T-helper 1 cell treated with Interleukin-12 subunit alpha and Interleukin-12 subunit beta and Interleukin-4 antibody, amounts not matched to agents 30 ng/mL and 1 ng/mL, for 36 hours (primary cell): ENCODE measurements around the gene BRINP3. TPM values are rescaled to one million over a fixed set of nuclear protein-coding genes. Genes with fewer than 3 reads are reported as not detected.
"Not testable (repeated sequence)": the region's sequence is repeated elsewhere in the genome, so short reads cannot be mapped to it uniquely, and the experiment has no call there.

Experiments
- intact Hi-C: fragments of 100-400 bp; cut with micrococcal nuclease; formaldehyde crosslinking; loops from one replicate; pipeline ENCODE4 v1.15.1; 2024
- total RNA-seq: library from RNA; stranded (reverse); gene quantifications from 2 replicates; pipeline ENCODE4 v1.2.3, GENCODE V29; 2022

BRINP3 gene
- total RNA-seq, 1 donor from 2014 or later, result not detected

DNA sequence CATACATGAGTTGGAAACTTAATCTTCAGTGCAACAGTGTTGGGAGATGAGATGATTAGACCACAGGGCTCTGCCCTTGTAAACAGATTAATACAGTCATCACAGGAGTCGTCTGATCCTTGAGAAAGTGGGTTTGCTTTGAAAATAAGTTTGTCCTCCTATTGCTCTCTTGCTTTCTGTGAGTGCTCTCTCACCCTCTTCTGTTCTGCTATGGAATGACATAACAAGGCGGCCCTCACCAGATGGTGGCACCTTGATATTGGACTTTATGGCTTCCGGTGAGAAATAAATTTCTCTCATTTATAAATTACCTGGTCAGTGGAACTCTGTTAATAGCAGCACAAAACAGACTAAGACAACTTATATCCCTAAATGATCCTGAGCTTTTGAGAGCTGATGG is 353.6 kb downstream of the BRINP3 start:
- intact Hi-C loops, result no loop called here

DNA sequence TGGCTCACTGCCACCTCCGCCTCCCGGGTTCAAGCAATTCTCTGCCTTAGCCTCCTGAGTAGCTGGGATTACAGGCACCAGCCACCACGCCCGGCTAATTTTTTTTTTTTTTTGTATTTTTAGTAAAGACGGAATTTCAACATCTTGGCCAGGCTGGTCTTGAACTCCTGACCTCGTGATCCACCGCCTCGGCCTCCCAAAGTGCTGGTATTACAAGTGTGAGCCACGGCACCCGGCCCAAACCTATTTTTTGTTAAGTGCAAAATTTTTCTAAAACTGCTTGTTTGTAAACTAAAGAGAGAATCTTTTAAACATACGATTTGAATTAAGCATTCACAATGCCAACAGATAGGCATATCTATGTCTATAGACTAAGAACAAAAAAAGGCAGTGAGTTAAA is 357.1 kb downstream of the BRINP3 start:
- intact Hi-C loops, result not testable (repeated sequence)

DNA sequence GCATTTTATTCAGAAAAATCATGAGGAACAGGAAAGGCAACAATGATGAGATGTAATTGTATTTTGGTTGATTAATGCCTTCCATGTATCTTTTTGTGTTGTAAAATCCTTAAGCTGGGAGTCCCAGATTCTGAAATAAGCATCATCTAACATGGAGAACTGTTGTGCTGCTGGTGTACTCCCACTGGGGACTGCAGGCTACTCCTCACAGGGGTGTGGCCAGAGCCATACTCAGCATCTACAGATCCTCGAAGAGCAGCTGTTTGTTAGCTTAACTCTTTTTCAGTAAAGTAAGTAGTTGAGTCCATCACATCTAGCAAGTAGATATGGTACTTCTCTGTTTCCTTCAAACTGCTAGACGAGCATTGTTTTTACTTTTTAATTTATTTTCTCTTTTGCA is 358.0 kb downstream of the BRINP3 start:
- intact Hi-C loops, result no loop called here

DNA sequence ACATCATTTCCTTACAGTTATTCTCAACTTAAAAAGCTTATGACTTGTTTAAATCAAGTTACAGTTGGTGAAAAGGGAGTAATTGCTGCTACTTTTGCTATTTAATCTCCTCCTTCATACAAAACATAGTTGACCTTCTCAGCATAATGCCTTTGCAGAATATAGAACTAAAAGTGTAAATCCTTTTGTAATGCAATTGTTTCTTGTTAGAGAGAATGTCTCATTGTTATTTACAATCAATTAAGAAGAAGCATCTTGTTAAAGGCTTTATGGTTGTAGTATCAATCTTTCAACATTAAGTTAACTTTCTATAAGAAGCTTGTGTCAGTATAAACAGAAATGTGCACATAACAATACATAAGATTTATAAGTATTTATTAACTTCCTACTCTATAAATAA is 360.7 kb downstream of the BRINP3 start:
- intact Hi-C loops, result no loop called here

GRCh38 chr1:190104961-190105360 is 372.7 kb downstream of the BRINP3 start:
- intact Hi-C loops, result no loop called here

GRCh38 chr1:190102757-190103326 is 374.8 kb downstream of the BRINP3 start:
- intact Hi-C loops, result no loop called here

- intact Hi-C loops, result no loop called here
These were observed 375.9 kb downstream of the BRINP3 start for GRCh38 chr1:190101756-190102155.

GRCh38 chr1:190098756-190099155 is 378.9 kb downstream of the BRINP3 start:
- intact Hi-C loops, result no loop called here

DNA sequence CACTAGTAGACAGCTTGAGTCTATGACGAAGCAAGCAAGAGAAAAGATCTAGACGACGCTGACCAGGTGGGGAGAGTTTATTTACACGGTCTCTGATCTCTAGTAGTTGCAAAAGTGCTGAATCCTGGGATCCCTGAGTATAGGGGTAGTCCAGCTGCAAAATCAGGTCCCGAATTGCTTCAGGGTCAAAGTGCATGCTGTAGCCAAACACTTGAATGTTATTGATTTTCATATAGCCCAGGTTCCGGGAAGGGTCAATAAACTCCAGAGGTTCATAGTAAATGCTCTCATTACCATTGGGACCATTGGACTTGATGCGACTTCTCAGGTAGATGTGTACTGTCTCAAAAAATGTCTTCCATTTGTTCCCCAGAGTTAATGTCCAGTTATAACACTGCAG is 379.6 kb downstream of the BRINP3 start:
- intact Hi-C loops, result no loop called here

GRCh38 chr1:190095596-190095995 is 382.1 kb downstream of the BRINP3 start:
- intact Hi-C loops, result no loop called here

DNA sequence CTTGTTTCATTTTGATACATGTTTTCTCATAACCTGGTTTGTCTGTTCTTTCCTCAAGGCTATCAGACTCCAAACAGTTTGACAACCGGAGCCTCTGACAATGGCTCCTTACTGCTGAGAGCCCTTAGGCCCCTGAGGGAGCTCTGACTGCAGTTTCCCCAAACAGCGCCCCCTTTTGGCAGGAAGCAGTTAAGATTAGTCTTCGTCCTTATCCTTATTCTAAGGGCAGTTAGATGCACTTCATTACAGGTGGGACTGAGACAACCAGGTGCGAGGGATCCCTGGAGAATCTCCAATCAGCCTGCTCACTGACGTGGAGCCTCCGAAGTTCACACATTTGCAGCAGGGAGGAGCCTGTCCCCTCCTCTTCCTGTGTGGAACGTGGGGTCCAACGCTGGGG is 393.1 kb downstream of the BRINP3 start:
- intact Hi-C loops, result no loop called here

DNA sequence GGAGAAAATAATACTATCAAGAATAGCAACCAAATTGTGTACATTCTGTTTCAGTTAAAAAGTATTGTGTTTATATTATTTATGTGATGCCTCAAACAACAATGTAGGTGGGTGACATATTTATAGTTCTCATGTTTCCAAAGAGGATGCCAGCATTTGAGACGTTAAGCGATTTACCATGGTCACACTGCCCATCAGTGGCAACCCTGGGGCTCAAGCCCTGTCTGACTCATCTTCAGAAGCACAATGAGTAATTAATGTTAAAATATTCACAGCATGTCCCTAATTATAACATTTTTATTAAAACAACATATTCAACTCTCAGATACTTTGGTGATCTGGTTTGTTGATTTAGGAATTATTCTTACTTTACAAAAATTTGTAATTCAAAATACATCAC is 409.4 kb downstream of the BRINP3 start:
- intact Hi-C loops, result no loop called here

GRCh38 chr1:190067592-190067991 is 410.1 kb downstream of the BRINP3 start:
- intact Hi-C loops, result no loop called here

- intact Hi-C loops, result no loop called here
These were observed 411.7 kb downstream of the BRINP3 start for GRCh38 chr1:190066011-190066410.

GRCh38 chr1:190049314-190049713 is 428.4 kb downstream of the BRINP3 start:
- intact Hi-C loops, result no loop called here
